Skin epidermis (tissue), 12 donors: ENCODE data around the gene EIF1B.

ENCODE experiments used
- H3K27ac ChIP-seq, 21 experiments: fragments of 200-600 bp; sonication (generic) in 11 of 21; one replicate each; pipeline ENCODE4 v1.5.0; 2020; ENCODE audit warnings: mild to moderate bottlenecking in 3 of 21, inconsistent platforms in 2 of 21, moderate library complexity in 2 of 21
- H3K4me3 ChIP-seq, 7 experiments: fragments of 200-600 bp; sonication (generic) in 2 of 7; one replicate each; pipeline ENCODE4 v1.5.0; 2020; ENCODE audit warnings: inconsistent platforms in 2 of 7, mild to moderate bottlenecking in 2 of 7, moderate library complexity in 1 of 7

The EIF1B gene

DNA sequence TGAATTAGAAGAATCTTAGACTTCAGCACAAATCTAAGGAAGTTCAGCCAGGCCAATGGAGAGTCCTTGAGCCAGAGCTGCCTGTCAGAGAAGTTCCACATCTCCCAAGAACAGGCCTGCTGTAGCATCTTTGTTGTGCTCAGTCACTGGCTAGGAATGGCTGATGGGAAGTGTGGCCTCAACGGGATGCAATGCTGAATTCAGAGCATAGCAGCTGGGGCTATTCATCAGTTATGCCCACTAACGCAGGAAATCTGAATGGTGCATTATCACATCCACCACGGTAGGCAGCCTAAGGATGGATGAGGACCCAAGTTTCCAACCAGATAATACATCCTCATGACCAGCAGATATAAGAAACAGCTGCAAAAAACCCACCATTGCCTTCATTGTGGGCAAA lies 3.2 kb upstream of the EIF1B start:
- H3K4me3 ChIP-seq: no peak overlapping the region
- no peak overlapping the region for H3K27ac ChIP-seq

DNA sequence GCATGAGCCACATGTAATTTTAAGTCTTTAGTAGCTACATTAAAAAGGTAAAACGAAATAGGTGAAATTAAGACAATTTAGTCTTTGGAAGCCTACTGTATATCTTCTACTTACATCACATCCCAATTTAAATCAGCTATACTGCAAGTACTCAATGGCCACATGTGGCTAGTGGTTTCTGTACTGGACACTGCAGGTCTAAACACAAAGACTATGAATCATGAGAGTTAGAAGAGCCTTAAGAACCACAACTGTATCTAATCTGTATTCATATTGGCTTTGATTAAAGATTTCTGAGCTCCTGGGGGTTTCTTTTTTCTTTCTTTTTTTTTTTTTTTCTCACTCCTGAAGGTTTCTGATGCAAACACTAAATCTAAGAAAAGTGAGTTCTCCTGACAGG lies 2.3 kb upstream of the EIF1B start:
- H3K4me3 ChIP-seq: no peak overlapping the region
- no peak overlapping the region for H3K27ac ChIP-seq

DNA sequence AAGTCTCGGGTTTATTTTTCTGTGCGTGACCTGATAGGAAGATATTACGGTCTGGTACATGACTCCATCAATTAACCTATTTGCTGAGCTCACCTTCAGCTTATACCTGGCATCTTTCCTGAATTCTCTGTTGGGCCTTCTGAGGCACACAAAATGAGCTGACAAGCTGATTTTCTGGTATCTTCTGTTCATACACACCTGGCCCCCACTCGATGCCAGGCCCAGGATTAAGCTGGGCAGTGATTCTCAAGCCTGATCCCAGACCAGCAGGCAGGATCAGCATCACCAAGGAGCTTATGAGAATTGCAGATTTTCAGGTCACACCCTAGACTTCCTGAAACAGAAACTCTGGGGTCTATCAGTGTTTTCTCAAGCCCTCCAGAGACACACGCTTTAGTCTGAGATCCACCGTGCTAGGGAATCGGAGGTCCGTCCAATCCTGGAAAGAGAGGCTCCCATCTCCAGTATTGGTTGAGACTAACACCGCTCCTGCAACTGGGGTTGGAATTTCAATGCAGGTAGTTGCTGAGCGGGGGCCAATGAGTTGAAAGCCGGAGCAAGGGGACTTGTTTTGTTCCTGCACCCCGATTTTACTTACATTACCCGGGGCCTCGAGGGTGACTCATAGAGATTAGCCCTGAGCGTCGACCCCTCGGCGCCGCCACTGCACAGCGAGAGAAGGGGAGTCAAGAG lies 636 bp upstream of the EIF1B start:
- Histone ChIP-seq H3K4me3 (peak overlapping the region; percentile 76 to 94 (median 91)), H3K27ac (peak overlapping the region in 20 of 21 experiments; percentile 66 to 99 (median 94))

DNA sequence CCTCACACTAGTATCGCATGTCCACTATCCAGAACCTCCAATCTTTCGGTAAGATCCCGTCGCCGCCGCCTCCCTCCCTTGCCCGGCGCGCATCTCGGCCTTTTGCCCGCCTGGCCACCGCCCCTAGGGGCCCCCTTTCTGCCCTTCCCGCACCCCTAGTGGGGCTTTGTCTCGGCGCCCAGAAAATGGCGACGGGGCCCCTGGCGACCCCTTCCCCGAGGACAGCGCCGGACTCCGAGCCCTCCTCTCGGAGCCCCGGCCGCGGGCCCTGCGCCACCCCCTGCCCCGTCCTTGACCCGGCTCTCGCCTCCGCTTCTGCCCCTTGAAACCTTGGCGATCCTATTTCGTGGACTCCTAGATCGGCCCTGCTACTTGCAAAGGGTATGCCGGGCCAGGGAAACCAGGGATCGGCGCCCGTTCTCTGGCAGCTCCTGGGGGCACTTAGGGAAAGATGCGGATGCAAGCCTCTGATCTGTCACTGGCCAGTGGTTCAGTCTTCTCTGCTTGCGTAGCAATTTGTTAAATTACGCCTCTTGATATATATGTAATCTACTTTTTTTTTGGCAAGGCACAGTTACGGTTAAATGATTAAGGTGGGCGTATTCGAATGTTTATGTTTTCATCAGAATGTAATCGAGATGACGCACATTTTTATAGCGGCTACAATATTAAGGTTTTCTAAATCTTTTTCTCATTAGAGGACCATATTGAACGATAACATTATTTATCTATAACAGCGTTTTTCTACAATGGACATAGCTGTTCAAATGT lies 603 bp downstream of the EIF1B start:
- Histone ChIP-seq H3K4me3 (peak overlapping the region; percentile 76 to 94 (median 91)), H3K27ac (peak overlapping the region; percentile 87 to 99 (median 95))

DNA sequence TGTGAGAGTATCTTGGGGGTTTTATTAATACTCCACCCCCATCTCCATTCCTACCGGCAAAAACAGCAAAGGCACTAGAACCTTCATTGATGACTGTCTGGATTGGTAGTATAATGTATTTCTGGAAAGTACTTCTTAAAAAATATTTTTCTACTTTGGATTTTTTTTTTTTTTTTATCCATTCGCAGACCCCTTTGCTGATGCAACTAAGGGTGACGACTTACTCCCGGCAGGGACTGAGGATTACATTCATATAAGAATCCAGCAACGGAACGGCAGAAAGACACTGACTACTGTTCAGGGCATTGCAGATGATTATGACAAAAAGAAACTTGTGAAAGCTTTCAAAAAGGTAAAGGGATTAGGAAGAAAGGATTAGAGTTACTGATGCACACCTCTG lies 1.2 kb downstream of the EIF1B start:
- Histone ChIP-seq H3K4me3 (peak overlapping the region; percentile 76 to 94 (median 91)), H3K27ac (peak overlapping the region in 10 of 21 experiments; percentile 36 to 99 (median 96))

DNA sequence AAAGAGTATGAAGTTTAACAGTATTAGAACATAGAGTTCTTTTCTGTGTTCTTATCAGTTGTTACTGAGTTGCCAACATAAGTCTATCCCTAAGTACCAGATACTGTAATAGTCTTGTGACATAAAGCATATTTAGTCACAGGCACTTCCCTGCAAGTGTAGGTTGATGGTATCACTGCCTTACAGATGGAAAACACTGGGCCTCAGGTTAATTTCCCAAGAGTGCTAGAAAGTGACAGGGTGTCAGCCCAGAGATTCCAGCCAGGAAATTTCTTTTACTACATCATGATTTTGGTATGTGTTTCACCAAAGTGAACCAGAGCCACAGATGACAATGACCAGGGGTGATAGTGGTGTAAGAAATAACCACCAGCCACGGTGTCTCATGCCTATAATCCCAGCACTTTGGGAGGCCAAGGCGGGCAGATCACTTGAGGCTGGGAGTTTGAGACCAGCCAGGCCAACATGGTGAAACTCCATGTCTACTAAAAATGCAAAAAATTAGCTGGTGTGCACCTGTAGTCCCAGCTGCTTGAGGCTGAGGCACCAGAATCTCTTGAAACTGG lies 3.2 kb downstream of the EIF1B start:
- H3K4me3 ChIP-seq: no peak overlapping the region
- no peak overlapping the region for H3K27ac ChIP-seq

DNA sequence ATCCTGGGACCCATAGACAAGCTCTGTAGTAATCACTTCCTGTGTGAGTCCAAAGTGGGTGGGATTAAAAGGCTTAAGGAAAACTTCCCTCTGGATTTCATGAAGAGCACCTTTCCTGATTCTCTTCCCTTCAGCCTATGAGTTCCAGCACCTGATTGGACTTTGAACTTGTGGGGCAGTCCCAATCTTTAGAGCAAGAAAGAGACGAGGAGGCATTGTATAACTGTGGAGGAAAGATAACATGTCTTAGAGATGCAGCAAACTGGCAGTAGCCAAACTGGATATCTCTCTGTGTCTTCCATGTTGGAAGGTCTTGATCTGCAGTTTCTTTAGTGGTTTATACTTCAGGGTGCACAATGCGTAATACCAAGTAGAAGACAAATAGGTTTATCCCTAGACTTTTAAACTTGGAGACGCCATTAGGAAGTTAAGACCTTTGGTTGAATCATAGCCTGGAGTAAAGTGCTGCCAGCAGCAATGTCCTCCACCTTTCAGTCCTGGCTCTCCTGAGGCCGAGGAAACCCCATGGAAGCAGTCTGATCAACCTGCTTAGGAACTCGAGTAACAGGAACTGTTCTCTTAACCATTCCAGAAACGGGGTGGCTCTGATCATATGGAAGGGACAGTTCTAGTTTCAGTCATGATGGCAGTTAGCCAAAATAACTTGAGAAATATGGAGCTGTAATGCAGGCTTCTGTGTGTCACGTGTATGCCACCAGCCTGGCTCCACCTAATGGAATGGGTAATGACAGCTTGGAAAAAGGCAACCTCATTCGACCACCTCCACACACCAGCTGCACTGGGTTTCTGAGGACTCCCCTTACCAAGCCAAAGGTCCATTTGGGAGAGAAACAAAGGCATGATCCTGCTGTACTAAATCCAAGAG lies 4.7 kb downstream of the EIF1B start:
- H3K4me3 ChIP-seq: no peak overlapping the region
- H3K27ac ChIP-seq: peak overlapping the region in 1 of 21 experiments; percentile 7

DNA sequence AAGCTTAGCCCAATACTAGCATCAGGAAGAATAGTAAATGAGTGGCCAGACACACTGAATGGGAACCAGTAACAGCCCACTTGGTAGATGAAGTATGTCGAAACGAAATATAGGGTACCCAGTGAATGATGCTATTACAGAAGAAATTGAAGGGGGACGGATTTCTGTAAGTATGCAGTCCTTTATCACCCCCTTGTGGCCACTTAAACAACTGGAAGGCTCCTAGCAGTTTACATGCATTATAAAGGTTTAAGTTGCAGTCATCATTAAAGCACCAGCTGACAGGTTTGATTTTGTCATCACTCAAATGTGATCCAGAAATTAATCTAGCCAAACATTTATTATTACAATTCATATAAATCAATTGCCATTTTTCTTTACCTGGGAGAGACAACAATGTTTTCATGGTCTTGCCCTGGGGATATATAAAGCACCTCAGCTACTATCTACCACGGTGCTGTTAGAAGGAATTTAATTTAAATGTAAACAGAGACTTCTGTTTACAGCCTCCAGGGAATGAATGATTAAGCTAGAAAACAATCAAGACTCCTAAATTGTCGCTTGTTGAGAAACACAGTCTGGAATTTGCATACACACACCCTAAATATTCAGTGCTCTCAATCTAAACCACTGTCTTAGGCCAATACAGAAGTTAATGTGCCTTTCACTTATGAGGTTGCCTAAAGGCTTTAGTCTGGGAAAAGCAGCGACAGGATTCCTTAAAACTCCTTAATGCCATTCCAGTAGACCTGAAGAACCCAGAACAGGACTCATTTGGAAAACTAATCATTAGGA lies 7.8 kb downstream of the EIF1B start:
- no peak overlapping the region for H3K4me3 ChIP-seq

DNA sequence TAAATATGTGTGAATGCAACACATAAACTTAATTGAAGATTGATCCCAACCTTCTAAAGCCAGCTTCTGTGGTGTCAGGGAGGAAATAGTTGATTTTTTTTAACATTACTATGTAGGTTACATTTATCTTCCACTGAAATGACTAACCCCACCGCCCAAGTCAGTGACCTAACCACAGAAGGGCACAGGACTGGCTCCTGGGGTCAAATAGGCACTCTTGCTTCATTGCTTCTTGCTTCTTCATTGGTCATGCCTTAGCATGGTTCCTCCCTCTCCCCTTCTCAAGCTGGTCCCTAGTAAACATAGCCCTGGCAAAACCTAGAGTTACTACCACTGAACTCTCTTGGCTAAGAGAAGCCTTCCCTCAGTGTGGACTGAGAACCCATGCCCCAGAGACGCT lies 12.3 kb downstream of the EIF1B start:
- Histone ChIP-seq H3K27ac (no peak overlapping the region), H3K4me3 (no peak overlapping the region)

More for the DNA sequence above, 7.8 kb downstream of the EIF1B start:
- H3K27ac ChIP-seq: no peak overlapping the region

DNA sequence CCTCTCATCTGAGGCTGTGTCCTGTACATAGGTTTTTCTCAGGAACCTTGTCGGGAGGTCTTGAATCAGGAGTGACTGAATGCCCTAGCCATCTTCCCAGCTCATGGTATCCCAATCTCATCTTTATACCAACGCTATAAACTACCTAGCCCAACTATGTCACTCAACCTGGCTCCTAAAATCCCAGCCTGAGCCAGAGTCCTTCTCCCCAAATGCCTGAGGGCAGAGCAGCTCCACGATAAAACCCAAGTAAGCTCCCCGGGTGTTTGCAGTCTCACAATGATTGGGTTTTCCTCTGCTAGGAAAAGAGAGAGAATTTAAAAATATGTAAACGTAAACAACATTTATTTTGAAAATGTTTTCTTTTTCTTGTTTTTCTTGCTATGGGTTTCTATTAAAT lies 14.4 kb downstream of the EIF1B start:
- no peak overlapping the region for H3K27ac ChIP-seq
- H3K4me3 ChIP-seq: no peak overlapping the region

DNA sequence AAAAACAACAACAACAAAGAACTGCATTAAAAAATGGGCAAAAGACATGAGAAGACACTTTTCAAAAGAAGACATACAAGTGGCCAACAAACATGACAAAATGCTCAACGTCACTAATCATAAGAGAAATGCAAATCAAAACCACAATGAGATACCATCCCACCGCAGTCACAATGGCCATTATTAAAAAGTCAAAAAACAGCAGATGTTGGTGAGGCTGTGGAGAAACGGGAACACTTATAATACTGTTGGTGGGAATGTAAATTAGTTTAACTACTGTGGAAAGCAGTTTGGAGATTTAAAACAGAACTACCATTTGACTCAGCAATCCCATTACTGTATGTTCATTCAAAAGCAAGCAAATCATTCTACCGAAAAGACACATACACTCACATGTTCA lies 15.1 kb downstream of the EIF1B start:
- Histone ChIP-seq H3K27ac (no peak overlapping the region), H3K4me3 (no peak overlapping the region)

DNA sequence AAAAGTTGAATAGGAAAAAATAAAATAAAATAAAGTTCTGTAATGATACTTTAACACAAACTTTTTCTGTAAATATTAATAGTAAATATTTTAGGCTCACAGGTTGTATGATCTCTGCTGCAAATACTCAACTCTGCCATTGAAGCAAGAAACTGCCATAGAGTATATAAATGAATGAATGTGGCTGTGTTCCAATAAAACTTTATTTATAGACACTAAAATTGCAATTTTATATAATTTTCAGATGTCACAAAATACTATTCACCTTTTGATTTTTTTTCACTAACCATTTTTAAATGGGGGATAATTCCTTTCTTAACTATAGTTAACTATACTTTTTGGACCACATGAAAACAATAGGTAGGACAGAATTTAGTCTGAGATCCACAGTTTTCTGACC lies 16.0 kb downstream of the EIF1B start:
- Histone ChIP-seq H3K27ac (no peak overlapping the region), H3K4me3 (no peak overlapping the region)

DNA sequence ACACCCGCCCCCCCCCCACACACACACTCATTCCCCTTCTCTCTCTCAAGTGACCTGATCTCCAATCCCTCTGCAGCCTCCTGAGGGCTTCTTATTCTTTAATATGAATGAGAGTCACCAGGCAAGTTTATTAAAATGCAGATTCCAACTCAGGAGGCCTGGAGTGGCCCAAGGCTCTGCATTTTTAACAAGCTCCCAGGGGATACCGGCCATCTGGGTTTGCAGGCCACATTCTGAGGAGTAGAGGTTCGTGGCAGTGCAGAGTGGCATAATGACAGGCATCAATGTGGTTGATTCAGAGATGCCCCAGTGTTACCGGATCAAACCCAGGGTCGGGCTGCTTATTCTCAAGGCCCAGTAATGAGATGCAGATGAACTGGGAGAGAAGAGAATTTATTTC lies 18.9 kb downstream of the EIF1B start:
- Histone ChIP-seq H3K27ac (no peak overlapping the region), H3K4me3 (no peak overlapping the region)

DNA sequence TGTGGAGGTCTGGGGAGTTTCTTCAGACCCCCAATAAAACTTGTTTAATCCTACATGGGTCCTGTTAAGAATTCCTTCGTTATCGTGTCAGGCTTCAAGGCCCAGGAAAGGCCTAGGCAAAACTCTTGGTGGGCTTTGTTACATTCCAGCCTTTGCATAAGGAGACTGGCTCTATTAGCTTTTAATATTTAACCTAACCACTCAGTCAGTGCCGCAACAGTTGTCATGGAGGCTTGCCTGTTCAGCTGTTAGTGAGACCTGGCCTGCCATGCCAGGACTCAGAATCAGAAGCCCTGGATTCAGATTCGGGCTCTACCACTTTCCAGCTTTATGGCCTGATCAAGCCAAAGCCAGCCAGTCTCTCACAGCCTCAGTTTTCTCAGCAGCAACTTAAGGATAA lies 19.6 kb downstream of the EIF1B start:
- no peak overlapping the region for H3K27ac ChIP-seq
- H3K4me3 ChIP-seq: no peak overlapping the region

DNA sequence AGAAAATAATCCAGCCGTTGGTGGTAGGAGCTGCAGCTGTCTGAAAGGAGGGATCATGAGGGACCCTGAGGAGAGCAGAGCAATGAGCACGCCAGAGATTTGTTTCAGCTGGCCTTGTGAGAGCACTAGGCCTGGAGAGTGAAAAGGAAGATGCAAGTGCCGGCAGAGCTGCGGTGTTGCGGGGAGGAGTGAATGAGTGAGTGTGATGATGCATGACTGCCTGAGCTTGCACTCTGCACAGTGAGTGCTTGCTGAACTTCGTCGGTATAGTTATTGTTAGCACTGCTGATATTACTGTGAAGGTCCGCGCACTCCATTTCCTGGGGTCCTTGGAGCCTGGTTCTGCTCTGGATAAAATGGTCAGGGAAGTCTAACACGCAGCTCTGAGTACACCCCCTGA lies 23.2 kb downstream of the EIF1B start:
- Histone ChIP-seq H3K4me3 (no peak overlapping the region), H3K27ac (no peak overlapping the region)

DNA sequence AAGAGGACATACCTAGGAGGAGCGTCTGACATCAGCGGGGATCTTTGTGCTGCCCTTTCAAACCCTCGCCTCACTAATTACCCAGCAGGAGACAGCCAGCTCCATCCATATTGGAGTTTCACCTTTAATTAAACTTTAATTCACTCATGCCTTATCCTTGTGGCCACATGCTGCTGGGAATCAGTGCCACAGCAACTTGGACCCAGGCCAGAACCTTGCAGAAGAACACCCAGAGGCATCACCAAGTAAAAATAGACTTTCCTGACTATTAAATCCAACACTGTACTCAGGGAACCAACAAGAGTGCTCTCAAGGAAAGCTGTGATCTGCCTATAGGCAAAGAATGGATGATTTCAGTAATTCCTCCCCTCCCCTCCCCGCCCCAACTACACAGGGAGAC lies 23.9 kb downstream of the EIF1B start:
- no peak overlapping the region for H3K27ac ChIP-seq
- no peak overlapping the region for H3K4me3 ChIP-seq

DNA sequence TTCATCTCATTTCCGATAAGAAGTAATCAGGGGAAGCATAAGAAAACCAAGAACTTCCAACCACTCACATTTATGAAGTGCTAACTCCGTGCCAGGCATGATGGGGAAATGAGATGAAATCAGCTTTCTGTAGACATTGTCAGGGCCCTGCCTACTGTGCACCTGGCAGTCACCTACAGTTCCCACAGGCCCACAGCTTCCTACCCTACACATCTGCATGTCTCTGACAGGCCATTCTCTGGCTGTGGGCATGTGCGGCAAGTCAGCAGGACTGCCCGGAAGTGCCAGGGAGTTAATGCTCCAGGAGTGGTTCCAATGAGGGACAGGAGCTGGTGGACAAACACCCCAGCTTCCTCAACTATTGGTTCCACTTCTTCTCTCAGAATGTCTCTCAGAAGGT lies 24.3 kb downstream of the EIF1B start:
- Histone ChIP-seq H3K4me3 (no peak overlapping the region), H3K27ac (no peak overlapping the region)

DNA sequence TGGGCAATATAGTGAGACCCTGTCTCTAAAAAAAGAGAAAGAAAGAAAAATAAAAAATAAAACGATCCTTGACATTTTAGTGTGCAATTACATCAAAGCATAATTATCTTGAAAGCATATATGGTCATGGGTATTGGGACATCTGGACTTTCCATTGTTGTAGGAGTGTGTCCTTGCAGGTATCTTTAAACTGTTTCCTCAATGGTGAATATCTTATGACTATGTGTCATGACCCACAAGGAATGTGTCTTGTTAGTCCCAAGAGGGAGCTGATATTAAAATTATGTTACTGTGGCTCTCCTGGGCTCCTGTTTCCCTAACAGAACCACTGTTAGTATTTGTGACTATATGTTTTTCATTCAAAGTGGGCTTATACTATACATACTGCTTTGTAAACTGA lies 26.6 kb downstream of the EIF1B start:
- no peak overlapping the region for H3K4me3 ChIP-seq

DNA sequence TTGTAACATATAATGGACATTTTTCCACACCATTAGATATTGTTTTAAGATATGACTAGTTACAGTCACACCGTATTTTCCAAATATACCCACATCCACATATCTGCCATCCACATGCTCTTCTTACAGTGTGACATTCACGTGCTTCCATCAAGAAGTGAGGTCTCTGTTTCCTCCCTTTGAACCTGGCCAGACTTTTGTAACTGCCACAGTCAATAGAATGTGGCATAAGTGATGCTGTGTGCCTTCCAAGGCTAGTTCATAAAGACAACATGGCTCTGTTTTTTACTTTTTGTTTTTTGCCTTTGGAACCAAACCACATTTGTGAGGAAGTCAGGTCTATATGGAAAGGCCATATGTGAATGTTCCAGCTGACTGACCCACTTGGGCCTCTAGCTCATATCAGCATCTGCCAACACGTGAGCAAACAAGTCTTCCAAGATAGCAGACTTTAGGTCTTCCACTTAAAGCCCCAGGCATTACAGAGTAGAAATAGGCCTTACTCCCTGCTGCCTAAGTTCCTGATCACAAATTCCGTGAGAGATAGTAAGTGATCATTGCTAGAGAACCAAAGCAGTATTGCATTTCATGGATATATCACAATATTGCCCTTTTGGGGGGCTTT lies 27.1 kb downstream of the EIF1B start:
- no peak overlapping the region for H3K27ac ChIP-seq
- H3K4me3 ChIP-seq: no peak overlapping the region

More for the DNA sequence above, 26.6 kb downstream of the EIF1B start:
- H3K27ac ChIP-seq: no peak overlapping the region
